Upper lobe of left lung (tissue), 6 donors: Measurements from ENCODE around the gene BIN2. TPM values are rescaled to one million over a fixed set of nuclear protein-coding genes. Genes with fewer than 3 reads are reported as not detected.
"Not testable (repeated sequence)": the region's sequence is repeated elsewhere in the genome, so short reads cannot be mapped to it uniquely, and the experiment has no call there.

Source experiments
- ATAC-seq, 2 donors: fragments of 200-7000 bp; cut with Tn5 transposase; one replicate each; pipeline ENCODE4 v1.9.1; 2022; ENCODE audit warnings: mild to moderate bottlenecking in 2 of 2, moderate library complexity in 2 of 2; ENCODE audit not compliant: low FRiP score in 2 of 2
- DNase-seq, 2 donors: peaks; one replicate each; pipeline ENCODE4 v3.0.0-alpha.2; 2019 to 2020
- H3K27ac ChIP-seq, 4 donors: fragments of 200-600 bp; sonication (generic); one replicate each; pipeline ENCODE4 v1.5.1; 2016 to 2019
- H3K27me3 ChIP-seq, 4 donors: fragments of 200-600 bp; sonication (generic); one replicate each; pipeline ENCODE4 v1.5.1; 2017 to 2019
- H3K36me3 ChIP-seq, 4 donors: fragments of 200-600 bp; sonication (generic); one replicate each; pipeline ENCODE4 v1.5.1; 2016 to 2019
- H3K4me1 ChIP-seq, 4 donors: fragments of 200-600 bp; sonication (generic); one replicate each; pipeline ENCODE4 v1.5.1; 2018 to 2019
- H3K4me3 ChIP-seq, 4 donors: fragments of 200-600 bp; sonication (generic); one replicate each; pipeline ENCODE4 v1.5.1; 2017 to 2019; ENCODE audit warnings: mild to moderate bottlenecking in 2 of 4, moderate library complexity in 1 of 4
- H3K9me3 ChIP-seq, 4 donors: fragments of 200-600 bp; sonication (generic); one replicate each; pipeline ENCODE4 v1.5.1; 2018 to 2019
- CTCF ChIP-seq, 6 experiments: fragments of 450-650 bp in 4 of 6; fragments of 200-600 bp in 2 of 6; sonication (generic) in 2 of 6; IDR thresholded peaks; one replicate each; pipeline ENCODE4 v1.5.1; 2016 to 2019; ENCODE audit warnings: antibody characterized with exemption in 6 of 6
- EP300 ChIP-seq, 4 donors: sonication (generic); formaldehyde crosslinking; IDR thresholded peaks; one replicate each; pipeline ENCODE4 v1.5.1; 2017; ENCODE audit warnings: antibody characterized with exemption in 4 of 4, control low read depth in 2 of 4
- POLR2A ChIP-seq, 4 donors: fragments of 450-650 bp; IDR thresholded peaks; one replicate each; pipeline ENCODE4 v1.5.1; 2016 to 2017; ENCODE audit warnings: antibody characterized with exemption in 4 of 4, mild to moderate bottlenecking in 2 of 4
- POLR2AphosphoS5 ChIP-seq, 2 donors: sonication (generic); formaldehyde crosslinking; IDR thresholded peaks; one replicate each; pipeline ENCODE4 v1.5.1; 2017; ENCODE audit warnings: antibody characterized with exemption in 2 of 2
- WGBS, 2 donors: methylation state at CpG; one replicate each; pipeline ENCODE4 v1.1.5; 2017 to 2018; 5-methylcytosine and 5-hydroxymethylcytosine counted together
- total RNA-seq, 6 donors: library from RNA; depleted of rRNA in 4 of 6; stranded (reverse); fragments of >200 nt in 4 of 6; gene quantifications; one replicate each; pipeline versions ENCODE4 v1.1.0 to v1.2.1, GENCODE V29; 2016 to 2021
- donor health status: DM: no; HTN: no; CAD: no; lungs with moderate emphysema.
- donor health status: DM: no; HTN: yes; CAD: no; lungs with severe emphysema.

The BIN2 gene
- total RNA-seq, 6 donors from 2014 or later: 16.5 to 54.5 (median 30.6) TPM

- H3K9me3 ChIP-seq: no peaks in the 10 kb centered on the region
- H3K4me3 ChIP-seq: no peak overlapping the region
- no peaks in the 10 kb centered on the region for H3K27me3 ChIP-seq
- 88 to 96% methylated on average over 2 of the region's 2 CpGs for WGBS, 2 donors
- no peak overlapping the region for H3K27ac ChIP-seq
- no peak for ATAC-seq
- TF ChIP-seq EP300 (IDR thresholded peaks at IDR 0.05) (no peak), CTCF (IDR thresholded peaks at IDR 0.05) (no peak)
- peaks cover 4 to 13% (median 5%) of the 10 kb centered on the region in 4 donors for H3K4me1 ChIP-seq
- no peaks in the 10 kb centered on the region for H3K36me3 ChIP-seq
- no peak for DNase-seq
Observed at GRCh38 chr12:51343201-51343600, 19.2 kb upstream of the BIN2 start.

DNA sequence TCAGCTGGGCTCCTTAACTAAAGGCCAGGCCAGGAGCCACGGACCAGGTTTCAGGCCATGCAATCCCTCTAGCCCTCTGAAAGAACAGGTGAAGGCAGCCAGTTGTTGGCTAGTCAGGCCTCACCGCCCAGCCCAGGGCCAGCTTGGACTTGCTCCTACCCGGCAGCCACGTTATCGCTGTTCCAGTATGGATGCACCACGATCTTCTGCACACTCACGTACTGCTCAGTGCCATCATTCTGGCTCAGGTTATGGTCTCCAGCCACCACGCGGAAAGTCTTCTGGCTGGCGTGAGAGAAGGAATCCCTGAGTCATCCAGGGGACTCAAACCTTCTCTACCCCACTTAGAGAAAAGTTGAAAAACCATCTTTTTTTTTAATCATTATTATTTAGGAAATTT is 18.4 kb upstream of the BIN2 start:
- Histone ChIP-seq H3K36me3 (no peaks in the 10 kb centered on the region), H3K4me1 (peaks cover 4 to 13% (median 5%) of the 10 kb centered on the region in 4 donors), H3K4me3 (no peak overlapping the region), H3K27me3 (no peaks in the 10 kb centered on the region), H3K9me3 (no peaks in the 10 kb centered on the region), H3K27ac (no peak overlapping the region)
- DNase-seq (peak in 1 of 2 donors; percentile 34), ATAC-seq (no peak)
- no peak for TF ChIP-seq POLR2A (IDR thresholded peaks at IDR 0.05)
- no peak for TF ChIP-seq CTCF (IDR thresholded peaks at IDR 0.05)
- TF ChIP-seq EP300 (IDR thresholded peaks at IDR 0.05): no peak
- no peak for TF ChIP-seq POLR2AphosphoS5 (IDR thresholded peaks at IDR 0.05)
- 90 to 93% methylated on average over 9 to 10 of the region's 10 CpGs for WGBS, 2 donors

- H3K27ac ChIP-seq: peak overlapping the region in 2 of 4 donors; percentile 39 to 49
- WGBS, 2 donors: 22 to 36% methylated on average over 6 to 9 of the region's 9 CpGs
- peaks cover 4 to 13% (median 7%) of the 10 kb centered on the region in 4 donors for H3K4me1 ChIP-seq
- H3K36me3 ChIP-seq: no peaks in the 10 kb centered on the region
- H3K4me3 ChIP-seq: peak overlapping the region in 2 of 4 donors; percentile 25 to 33
- TF ChIP-seq CTCF (IDR thresholded peaks at IDR 0.05) (peak; percentile 91 to 98 (median 96)), POLR2AphosphoS5 (IDR thresholded peaks at IDR 0.05) (peak; percentile 16 to 26), POLR2A (IDR thresholded peaks at IDR 0.05) (no peak), EP300 (IDR thresholded peaks at IDR 0.05) (no peak)
- no peaks in the 10 kb centered on the region for H3K9me3 ChIP-seq
- H3K27me3 ChIP-seq: no peaks in the 10 kb centered on the region
- peak in 1 of 2 donors; percentile 67 for DNase-seq
- peak; percentile 89 to 94 for ATAC-seq
Observed at GRCh38 chr12:51341251-51342007, 17.5 kb upstream of the BIN2 start.

GRCh38 chr12:51339750-51340149 is 15.8 kb upstream of the BIN2 start:
- 79 to 97% methylated on average over 4 to 6 of the region's 6 CpGs for WGBS, 2 donors
- TF ChIP-seq POLR2AphosphoS5 (IDR thresholded peaks at IDR 0.05) (no peak), EP300 (IDR thresholded peaks at IDR 0.05) (no peak), POLR2A (IDR thresholded peaks at IDR 0.05) (no peak), CTCF (IDR thresholded peaks at IDR 0.05) (no peak)
- H3K36me3 ChIP-seq: no peaks in the 10 kb centered on the region

DNA sequence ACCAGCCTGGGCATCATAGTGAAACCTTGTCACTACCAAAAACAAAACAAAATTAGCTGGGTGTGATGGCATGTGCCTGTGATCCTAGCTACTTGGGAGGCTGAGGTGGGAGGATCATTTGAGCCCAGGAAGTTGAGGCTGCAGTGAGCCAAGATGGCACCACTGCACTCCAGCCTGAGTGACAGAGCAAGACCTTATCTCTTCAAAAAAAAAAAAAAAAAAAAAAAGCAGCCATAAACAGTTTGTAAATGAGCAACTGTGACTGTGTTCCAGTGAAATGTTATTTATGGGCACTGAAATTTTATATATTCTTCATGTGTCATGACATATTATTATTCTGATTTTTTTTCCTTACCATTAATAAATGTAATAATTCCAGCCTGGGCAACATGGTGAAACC is 13.4 kb upstream of the BIN2 start:
- ATAC-seq, H3K4me3 ChIP-seq, DNase-seq, H3K36me3 ChIP-seq, H3K27ac ChIP-seq, H3K9me3 ChIP-seq, H3K27me3 ChIP-seq: not testable (repeated sequence)
- peaks cover 4 to 22% (median 9%) of the 10 kb centered on the region in 4 donors for H3K4me1 ChIP-seq

More at GRCh38 chr12:51339750-51340149, 15.8 kb upstream of the BIN2 start:
- Histone ChIP-seq H3K4me3 (no peak overlapping the region), H3K27ac (no peak overlapping the region), H3K27me3 (no peaks in the 10 kb centered on the region), H3K4me1 (peaks cover 4 to 22% (median 9%) of the 10 kb centered on the region in 4 donors), H3K9me3 (no peaks in the 10 kb centered on the region)
- ATAC-seq (no peak), DNase-seq (no peak)
